Measurements from ENCODE around the gene FASTKD2.

FASTKD2 gene

DNA sequence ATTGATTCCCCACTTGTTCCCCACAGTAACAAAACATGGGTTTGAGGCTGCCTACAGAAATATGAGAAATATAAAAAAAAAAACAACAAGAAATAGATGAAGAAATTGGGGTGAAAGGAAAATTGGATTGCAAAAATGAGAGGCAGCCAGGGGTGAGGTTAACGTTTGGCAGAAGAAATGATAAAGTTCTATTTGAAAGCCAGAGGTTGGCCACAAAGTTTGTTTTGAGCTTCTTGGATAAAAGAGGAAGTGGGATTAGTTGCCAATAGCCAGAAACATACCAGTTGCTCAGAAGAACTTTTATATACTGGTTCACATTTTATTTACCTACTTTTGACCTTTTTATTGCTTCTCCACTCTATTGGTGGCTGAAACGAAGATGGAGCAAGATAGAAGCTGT is 67.5 kb downstream of the FASTKD2 start:
- DNase-seq, result no peak
- H3K4me3 ChIP-seq (ENCODE audit: low read depth, low read length), result no peak overlapping the region

GRCh38 chr2:206833291-206833690 is 67.9 kb downstream of the FASTKD2 start:
- H3K9me3 ChIP-seq (ENCODE audit: severe bottlenecking), result no peaks in the 10 kb centered on the region
- no peak for DNase-seq
- no peak overlapping the region for H3K27ac ChIP-seq
- TF ChIP-seq CTCF (IDR thresholded peaks at IDR 0.05; ENCODE audit: low read depth, low read length), result no peak
- no peak overlapping the region for H3K4me3 ChIP-seq (ENCODE audit: low read depth, low read length)
- no peaks in the 10 kb centered on the region for H3K36me3 ChIP-seq
- no peaks in the 10 kb centered on the region for H3K27me3 ChIP-seq (ENCODE audit: insufficient read depth, low read depth, severe bottlenecking)

More for the DNA sequence above, 67.5 kb downstream of the FASTKD2 start:
- no peak for TF ChIP-seq CTCF (IDR thresholded peaks at IDR 0.05; ENCODE audit: low read depth, low read length)
- Histone ChIP-seq H3K27me3 (ENCODE audit: insufficient read depth, low read depth, severe bottlenecking) (no peaks in the 10 kb centered on the region), H3K27ac (no peak overlapping the region), H3K36me3 (no peaks in the 10 kb centered on the region), H3K9me3 (ENCODE audit: severe bottlenecking) (no peaks in the 10 kb centered on the region)

DNA sequence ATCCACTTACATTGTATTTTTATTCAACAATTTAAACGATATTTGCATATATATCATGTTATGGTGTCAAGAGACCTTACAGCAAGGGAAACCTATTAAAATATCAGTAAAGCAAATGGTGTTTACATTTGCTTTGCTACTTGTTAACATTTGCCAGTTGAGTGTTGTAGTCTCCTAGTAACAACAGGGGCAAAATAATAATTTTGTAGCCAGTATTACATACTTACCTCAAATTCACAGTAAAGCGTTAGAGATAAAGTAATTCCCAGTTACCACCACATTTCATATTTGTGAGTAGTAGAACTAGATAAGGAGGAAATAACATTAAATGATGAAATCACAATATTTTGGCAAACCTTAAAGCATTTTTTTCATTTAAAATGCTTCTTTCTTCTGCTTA is 71.3 kb downstream of the FASTKD2 start:
- H3K4me3 ChIP-seq (ENCODE audit: low read depth, low read length), result no peak overlapping the region
- H3K36me3 ChIP-seq, result no peaks in the 10 kb centered on the region
- no peaks in the 10 kb centered on the region for H3K27me3 ChIP-seq (ENCODE audit: insufficient read depth, low read depth, severe bottlenecking)
- no peak overlapping the region for H3K27ac ChIP-seq
- TF ChIP-seq CTCF (IDR thresholded peaks at IDR 0.05; ENCODE audit: low read depth, low read length), result no peak
- H3K9me3 ChIP-seq (ENCODE audit: severe bottlenecking), result no peaks in the 10 kb centered on the region
- no peak for DNase-seq

- Histone ChIP-seq H3K36me3 (no peaks in the 10 kb centered on the region), H3K27ac (no peak overlapping the region), H3K27me3 (ENCODE audit: insufficient read depth, low read depth, severe bottlenecking) (no peaks in the 10 kb centered on the region), H3K4me3 (ENCODE audit: low read depth, low read length) (no peak overlapping the region), H3K9me3 (ENCODE audit: severe bottlenecking) (no peaks in the 10 kb centered on the region)
- DNase-seq, result no peak
- no peak for TF ChIP-seq CTCF (IDR thresholded peaks at IDR 0.05; ENCODE audit: low read depth, low read length)
Observed at GRCh38 chr2:206837775-206838174, 72.4 kb downstream of the FASTKD2 start.

DNA sequence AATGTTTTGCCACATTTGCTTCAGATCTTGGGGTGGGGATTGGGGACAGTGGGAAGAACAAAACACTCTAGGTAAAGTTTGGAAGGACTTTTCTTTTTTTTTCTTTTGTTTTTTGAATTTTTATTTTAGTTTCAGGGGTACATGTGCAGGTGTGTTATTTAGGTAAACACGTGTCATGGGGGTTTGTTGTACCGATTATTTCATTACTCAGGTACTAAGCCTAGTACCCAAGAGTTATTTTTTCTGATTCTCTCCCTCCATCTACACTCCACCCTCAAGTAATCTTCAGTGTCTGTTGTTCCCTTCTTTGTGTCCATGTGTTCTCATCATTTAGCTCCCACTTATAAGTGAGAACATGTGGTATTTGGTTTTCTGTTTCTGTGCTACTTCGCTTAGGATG is 73.3 kb downstream of the FASTKD2 start:
- Histone ChIP-seq H3K27me3 (ENCODE audit: insufficient read depth, low read depth, severe bottlenecking) (no peaks in the 10 kb centered on the region), H3K36me3 (no peaks in the 10 kb centered on the region), H3K27ac (no peak overlapping the region), H3K4me3 (ENCODE audit: low read depth, low read length) (no peak overlapping the region), H3K9me3 (ENCODE audit: severe bottlenecking) (no peaks in the 10 kb centered on the region)
- no peak for TF ChIP-seq CTCF (IDR thresholded peaks at IDR 0.05; ENCODE audit: low read depth, low read length)
- DNase-seq, result no peak

DNA sequence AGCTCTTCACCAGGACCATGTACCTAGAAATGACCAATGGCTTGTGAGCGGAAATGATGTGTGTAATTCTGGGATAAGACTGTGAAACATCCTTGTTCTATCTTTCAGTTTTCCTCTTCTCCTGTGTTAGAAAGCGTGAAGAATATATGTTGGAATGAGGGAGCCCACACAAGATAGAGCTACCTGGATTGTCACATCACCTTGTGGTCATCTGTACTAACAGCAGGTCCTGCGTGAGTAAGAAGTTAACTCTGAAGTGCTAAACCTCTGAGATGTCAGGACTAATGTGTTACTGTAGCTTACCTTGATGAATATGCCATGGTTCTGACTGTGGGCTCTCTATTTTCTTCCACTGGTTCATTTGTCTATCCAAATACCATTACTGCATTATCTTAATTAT is 75.6 kb downstream of the FASTKD2 start:
- H3K27ac ChIP-seq, result no peak overlapping the region
- no peaks in the 10 kb centered on the region for H3K27me3 ChIP-seq (ENCODE audit: insufficient read depth, low read depth, severe bottlenecking)
- peak; percentile 54 for TF ChIP-seq CTCF (IDR thresholded peaks at IDR 0.05; ENCODE audit: low read depth, low read length)
- no peaks in the 10 kb centered on the region for H3K36me3 ChIP-seq
- DNase-seq, result no peak
- H3K4me3 ChIP-seq (ENCODE audit: low read depth, low read length), result no peak overlapping the region
- no peaks in the 10 kb centered on the region for H3K9me3 ChIP-seq (ENCODE audit: severe bottlenecking)
